ENCODE results near the gene PACSIN1. TPM values are rescaled to one million over a fixed set of nuclear protein-coding genes. Genes with fewer than 3 reads are reported as not detected.

PACSIN1 gene
- total and polyA plus RNA-seq, 10 of the 15 experiments (the other 5 are each of a cell fraction or from before 2014, with no cell fraction given) = 0.50 to 9.4 (median 2.8) TPM

DNA sequence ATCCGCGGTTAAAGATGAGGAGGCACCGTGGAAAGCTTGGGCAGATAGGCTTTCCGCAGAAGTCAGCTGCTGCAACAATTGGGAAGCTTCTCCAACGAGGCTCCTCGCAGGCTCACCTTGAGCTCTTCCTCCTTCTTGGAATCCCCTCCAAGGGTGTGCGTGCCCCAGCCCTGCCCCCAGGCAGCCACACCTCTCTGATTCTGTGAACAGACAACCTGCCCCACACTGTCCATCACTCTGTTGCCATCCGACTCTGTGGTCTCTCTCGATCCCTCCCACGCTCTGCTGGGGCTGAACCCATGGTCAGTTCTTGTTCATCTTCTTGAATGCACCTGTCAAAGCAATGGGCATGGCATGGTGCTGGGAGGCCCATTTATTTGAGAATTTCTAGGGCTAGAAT lies 31.5 kb downstream of the PACSIN1 start:
- CTCF ChIA-PET = no interaction called here
- Histone ChIP-seq H3K9ac (ENCODE audit: control insufficient read depth, insufficient read depth, low read length) (no peak overlapping the region), H3K27ac (ENCODE audit: control insufficient read depth, insufficient read depth) (no peak overlapping the region), H3K4me3 (no peak overlapping the region), H3K79me2 (ENCODE audit: control insufficient read depth, insufficient read depth, low read length) (no peaks in the 10 kb centered on the region), H3K4me2 (ENCODE audit: control insufficient read depth, insufficient read depth) (no peak overlapping the region), H3K9me3 (replicated peaks; ENCODE audit: control insufficient read depth, insufficient read depth, low read length) (peaks cover 2% of the 10 kb centered on the region; the same call in 2 of the 3 replicates), H3K36me3 (ENCODE audit: control insufficient read depth in 2 of 2, insufficient read depth in 2 of 2, low read length in 1 of 2) (no peaks in the 10 kb centered on the region), H3K27me3 (replicated peaks in 1 of 2; ENCODE audit: control insufficient read depth in 2 of 2, insufficient read depth in 2 of 2, low read length in 1 of 2) (no peaks in the 10 kb centered on the region; a peak in 1 of 4 replicates), H3K4me1 (ENCODE audit: control insufficient read depth, insufficient read depth, low read length) (no peaks in the 10 kb centered on the region), H4K20me1 (ENCODE audit: control insufficient read depth, insufficient read depth) (no peaks in the 10 kb centered on the region), H2AFZ (ENCODE audit: control insufficient read depth, low read depth, low read length) (no peak overlapping the region)
- SMC1A ChIA-PET (ENCODE audit: uncharacterized antibody, unreplicated experiment) = no interaction called here
- no TSS peak for BruUV-seq (replicated peaks)
- RAD21 ChIA-PET (ENCODE audit: unreplicated experiment) = no interaction called here
- intact Hi-C loops (cut with micrococcal nuclease; ENCODE audit: unreplicated experiment) (no loop called here), in situ Hi-C loops (cut with MboI) (no loop called here)
- ATAC-seq (no peak), DNase-seq (ENCODE audit: low read depth, low spot score) (no peak), FAIRE-seq (no peak)
- 69% methylated on average over 10 of the region's 10 CpGs for WGBS (ENCODE audit: insufficient coverage, insufficient replicate concordance, low lambda C conversion rate, missing lambda C conversion rate)
- no peak for TF ChIP-seq PBX3 (IDR thresholded peaks at IDR 0.05; ENCODE audit: insufficient replicate concordance, low read depth, low read length)
- POLR2A ChIA-PET = no interaction called here

- SMC1A ChIA-PET (ENCODE audit: uncharacterized antibody, unreplicated experiment) = no interaction called here
- intact Hi-C loops (cut with micrococcal nuclease; ENCODE audit: unreplicated experiment) (no loop called here), in situ Hi-C loops (cut with MboI) (no loop called here)
- no peak for ATAC-seq
- H3K4me3 ChIP-seq = no peak overlapping the region
- POLR2A ChIA-PET = no interaction called here
- no peaks in the 10 kb centered on the region for H3K4me1 ChIP-seq (ENCODE audit: control insufficient read depth, insufficient read depth, low read length)
- H4K20me1 ChIP-seq (ENCODE audit: control insufficient read depth, insufficient read depth) = no peaks in the 10 kb centered on the region
- CTCF ChIA-PET = no interaction called here
- H3K36me3 ChIP-seq (ENCODE audit: control insufficient read depth in 2 of 2, insufficient read depth in 2 of 2, low read length in 1 of 2) = no peaks in the 10 kb centered on the region
- FAIRE-seq = no peak
- no peak for DNase-seq (ENCODE audit: low read depth, low spot score)
- H2AFZ ChIP-seq (ENCODE audit: control insufficient read depth, low read depth, low read length) = no peak overlapping the region
- 35% methylated on average over 5 of the region's 5 CpGs for WGBS (ENCODE audit: insufficient coverage, insufficient replicate concordance, low lambda C conversion rate, missing lambda C conversion rate)
- no peaks in the 10 kb centered on the region; a peak in 1 of 4 replicates for H3K27me3 ChIP-seq (replicated peaks in 1 of 2; ENCODE audit: control insufficient read depth in 2 of 2, insufficient read depth in 2 of 2, low read length in 1 of 2)
- no peaks in the 10 kb centered on the region for H3K79me2 ChIP-seq (ENCODE audit: control insufficient read depth, insufficient read depth, low read length)
- H3K27ac ChIP-seq (ENCODE audit: control insufficient read depth, insufficient read depth) = no peak overlapping the region
- no peak overlapping the region for H3K4me2 ChIP-seq (ENCODE audit: control insufficient read depth, insufficient read depth)
- peaks cover 2% of the 10 kb centered on the region; the same call in 2 of the 3 replicates for H3K9me3 ChIP-seq (replicated peaks; ENCODE audit: control insufficient read depth, insufficient read depth, low read length)
- TF ChIP-seq NRF1 (conservative IDR thresholded peaks at IDR 0.05; ENCODE audit: low read depth, low read length) (no peak), CHD2 (IDR thresholded peaks at IDR 0.05; ENCODE audit: borderline replicate concordance, low read depth, low read length) (no peak)
- TF ChIP-seq, protein P1, sequence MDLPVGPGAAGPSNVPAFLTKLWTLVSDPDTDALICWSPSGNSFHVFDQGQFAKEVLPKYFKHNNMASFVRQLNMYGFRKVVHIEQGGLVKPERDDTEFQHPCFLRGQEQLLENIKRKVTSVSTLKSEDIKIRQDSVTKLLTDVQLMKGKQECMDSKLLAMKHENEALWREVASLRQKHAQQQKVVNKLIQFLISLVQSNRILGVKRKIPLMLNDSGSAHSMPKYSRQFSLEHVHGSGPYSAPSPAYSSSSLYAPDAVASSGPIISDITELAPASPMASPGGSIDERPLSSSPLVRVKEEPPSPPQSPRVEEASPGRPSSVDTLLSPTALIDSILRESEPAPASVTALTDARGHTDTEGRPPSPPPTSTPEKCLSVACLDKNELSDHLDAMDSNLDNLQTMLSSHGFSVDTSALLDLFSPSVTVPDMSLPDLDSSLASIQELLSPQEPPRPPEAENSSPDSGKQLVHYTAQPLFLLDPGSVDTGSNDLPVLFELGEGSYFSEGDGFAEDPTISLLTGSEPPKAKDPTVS (IDR thresholded peaks at IDR 0.05; ENCODE audit: low read depth, low read length) = no peak
- no peak overlapping the region for H3K9ac ChIP-seq (ENCODE audit: control insufficient read depth, insufficient read depth, low read length)
- BruUV-seq (replicated peaks) = no TSS peak
- RAD21 ChIA-PET (ENCODE audit: unreplicated experiment) = no interaction called here
Observed at GRCh38 chr6:34506718-34507117, 40.8 kb downstream of the PACSIN1 start.

Measured in GM12878 (cell line).